Fibroblast of the aortic adventitia (primary cell): ENCODE measurements around the gene CFDP1. TPM values are rescaled to one million over a fixed set of nuclear protein-coding genes. Genes with fewer than 3 reads are reported as not detected.

Source experiments
- DNase-seq: peaks from one replicate; pipeline ENCODE4 v3.0.0-alpha.2; 2010; ENCODE audit warnings: low read depth
- H3K4me3 ChIP-seq: 2 replicates; pipeline ENCODE4 v1.5.1; 2011; ENCODE audit warnings: low read depth, mild to moderate bottlenecking, control low read depth, low read length, moderate library complexity
- CTCF ChIP-seq: IDR thresholded peaks from 2 replicates; pipeline ENCODE4 v1.5.1; 2011; ENCODE audit warnings: mild to moderate bottlenecking, low read length, control low read depth, inconsistent platforms; ENCODE audit not compliant: insufficient read depth
- total RNA-seq: library from RNA; depleted of rRNA; stranded (reverse); fragments of >200 nt; gene quantifications from 2 replicates; pipeline ENCODE4 v1.2.3, GENCODE V29; 2012; ENCODE audit warnings: low replicate concordance

The CFDP1 gene
- total RNA-seq, 1 donor, result 47.0 TPM

DNA sequence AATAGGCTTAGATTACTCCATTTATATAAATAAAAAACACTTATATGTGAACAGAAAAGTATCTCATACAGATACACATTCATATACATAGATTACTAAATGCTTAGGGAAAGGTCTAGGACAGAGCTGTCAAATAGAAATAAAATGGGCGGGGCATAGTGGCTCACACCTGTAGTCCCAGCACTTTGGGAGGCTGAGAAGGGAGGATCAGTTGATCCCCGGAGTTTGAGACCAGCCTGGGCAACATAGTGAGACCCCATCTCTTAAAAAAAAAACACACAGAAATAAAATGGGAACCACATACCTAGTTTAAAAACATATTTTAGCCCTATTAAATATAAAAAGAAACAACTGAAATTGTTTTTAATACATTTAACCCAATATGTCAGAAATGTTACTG is 58.9 kb downstream of the CFDP1 start:
- no peak overlapping the region for H3K4me3 ChIP-seq
- DNase-seq, result no peak
- no peak for TF ChIP-seq CTCF

DNA sequence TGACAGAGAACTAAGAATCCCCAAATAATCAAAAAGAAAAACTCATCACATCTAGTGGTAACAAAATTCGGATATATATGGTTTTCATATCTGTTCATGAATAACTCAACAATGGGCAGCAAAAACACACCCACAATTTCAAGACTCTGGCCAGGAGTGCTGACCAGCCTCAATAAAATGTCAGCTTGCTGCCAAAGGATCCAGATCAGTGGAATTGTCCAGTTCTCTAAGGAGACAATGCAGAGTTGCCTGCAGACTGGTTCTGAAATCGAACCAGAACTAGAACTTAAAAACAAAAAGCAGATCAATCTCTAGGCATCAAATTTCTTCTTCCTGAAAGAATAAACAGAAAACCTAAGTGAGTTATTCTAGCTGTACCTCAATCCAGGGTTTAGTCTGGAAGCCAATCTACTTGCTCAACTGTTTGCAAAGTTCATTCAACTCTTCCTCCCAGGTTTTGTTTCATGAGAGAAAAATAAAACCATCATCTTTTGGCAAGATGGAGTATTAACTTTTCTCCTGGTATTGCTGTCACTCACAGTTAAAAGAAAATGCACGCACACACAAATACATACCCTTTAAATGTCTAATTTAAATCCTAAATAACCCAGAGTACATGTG is 61.0 kb downstream of the CFDP1 start:
- TF ChIP-seq CTCF, result no peak
- DNase-seq, result peak; percentile 86
- H3K4me3 ChIP-seq, result no peak overlapping the region

- no peak overlapping the region for H3K4me3 ChIP-seq
- no peak for DNase-seq
- TF ChIP-seq CTCF, result no peak
Measured at GRCh38 chr16:75371171-75371570, 62.1 kb downstream of the CFDP1 start.

DNA sequence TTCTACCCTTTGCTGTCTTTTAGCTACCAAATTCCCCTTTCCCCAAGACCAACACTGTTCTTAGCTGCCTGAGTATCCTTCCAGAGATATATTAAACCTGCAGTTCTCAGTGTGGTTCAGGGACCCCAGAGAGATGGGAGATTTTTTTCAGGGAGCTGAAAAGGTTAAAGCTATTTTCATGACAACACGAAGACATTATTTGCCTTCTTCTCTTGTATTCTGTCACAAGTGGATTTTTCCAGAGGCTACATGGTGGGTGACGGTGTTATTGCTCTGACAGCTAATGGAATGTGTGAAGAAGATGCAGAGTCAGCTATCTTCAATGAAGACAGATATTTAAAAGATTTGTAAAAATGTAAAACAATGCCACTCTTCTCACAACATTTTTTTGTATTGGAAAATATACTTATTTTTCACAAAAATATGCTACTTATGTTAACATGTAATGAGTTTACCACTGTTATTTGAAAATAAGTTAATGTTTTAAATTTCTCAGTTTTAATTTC is 69.0 kb downstream of the CFDP1 start:
- no peak for TF ChIP-seq CTCF
- no peak for DNase-seq

DNA sequence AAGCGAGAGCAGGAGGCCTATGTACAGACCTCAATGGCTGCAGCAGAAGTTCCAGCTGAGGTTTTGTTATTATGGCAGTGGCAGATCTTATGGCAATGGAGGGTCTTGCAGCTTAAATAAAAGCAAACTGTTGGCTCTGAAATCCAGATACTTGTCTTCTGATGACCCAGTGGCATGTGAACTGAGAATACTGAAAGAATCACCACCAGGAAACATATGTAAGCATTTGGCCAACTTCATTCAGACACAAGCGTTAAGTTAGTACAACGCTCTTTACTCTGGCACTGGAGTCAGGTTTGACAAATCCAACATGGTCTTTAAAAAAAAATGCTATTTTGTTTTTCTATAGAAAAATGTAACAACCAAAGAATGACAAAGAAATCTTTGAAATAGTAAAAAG is 70.5 kb downstream of the CFDP1 start:
- TF ChIP-seq CTCF, result no peak
- DNase-seq, result no peak
- H3K4me3 ChIP-seq, result no peak overlapping the region

More for the DNA sequence above, 69.0 kb downstream of the CFDP1 start:
- no peak overlapping the region for H3K4me3 ChIP-seq

- TF ChIP-seq CTCF, result no peak
- DNase-seq, result no peak
- H3K4me3 ChIP-seq, result no peak overlapping the region
Measured at GRCh38 chr16:75361936-75362335, 71.4 kb downstream of the CFDP1 start.

- H3K4me3 ChIP-seq, result no peak overlapping the region
- no peak for DNase-seq
- no peak for TF ChIP-seq CTCF
Measured at GRCh38 chr16:75354170-75354569, 79.1 kb downstream of the CFDP1 start.
